ENCODE measurements around the gene GPR78.

Gene GPR78

GRCh38 chr4:8560265-8561047, 19.7 kb upstream of the GPR78 start:
- Mint-ChIP-seq H3K36me3 (ENCODE audit: low read depth) (no peaks in the 10 kb centered on the region), H3K4me3 (no peak overlapping the region), H3K4me1 (peaks cover 6% of the 10 kb centered on the region), H3K27me3 (ENCODE audit: low read depth, poor library complexity) (peaks cover 12% of the 10 kb centered on the region), H3K27ac (no peak overlapping the region), H3K9me3 (no peaks in the 10 kb centered on the region)
- DNase-seq: no peak
- TF ChIP-seq CTCF (IDR thresholded peaks at IDR 0.05): no peak

GRCh38 chr4:8564595-8564994, 15.6 kb upstream of the GPR78 start:
- Mint-ChIP-seq H3K27ac (no peak overlapping the region), H3K9me3 (no peaks in the 10 kb centered on the region), H3K4me3 (no peak overlapping the region), H3K27me3 (ENCODE audit: low read depth, poor library complexity) (peaks cover 32% of the 10 kb centered on the region), H3K36me3 (ENCODE audit: low read depth) (no peaks in the 10 kb centered on the region), H3K4me1 (peaks cover 17% of the 10 kb centered on the region)
- TF ChIP-seq CTCF (IDR thresholded peaks at IDR 0.05): no peak
- DNase-seq: no peak

DNA sequence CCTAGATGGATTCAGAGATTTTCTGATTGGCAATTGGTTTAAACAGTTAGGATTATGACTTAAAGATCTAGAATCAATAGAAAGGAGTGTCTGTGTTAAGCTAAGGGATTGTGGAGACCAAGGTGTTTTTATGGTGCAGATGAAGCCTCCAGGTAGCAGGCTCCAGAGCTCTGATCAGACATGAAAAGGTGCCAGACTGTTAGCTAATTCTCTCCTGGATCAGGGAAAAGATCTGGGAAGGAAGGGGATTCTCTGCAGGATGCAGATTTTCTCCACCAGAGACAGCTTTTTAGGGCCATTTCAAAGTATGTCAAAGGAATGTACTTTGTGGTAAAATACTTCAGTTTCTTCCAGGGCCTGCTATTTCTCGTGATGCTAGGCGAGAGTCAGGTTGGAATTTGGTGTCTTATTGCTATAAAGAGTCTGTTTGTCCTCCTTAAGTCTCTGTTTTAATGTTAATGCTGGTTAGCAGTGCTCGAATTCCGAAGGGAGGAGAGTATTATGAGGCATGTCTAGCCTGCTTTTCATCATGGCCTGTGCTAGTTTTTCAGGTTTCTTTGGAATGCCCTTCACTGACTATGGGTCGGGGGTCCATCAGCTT, 12.0 kb upstream of the GPR78 start:
- Mint-ChIP-seq H3K9me3 (no peaks in the 10 kb centered on the region), H3K36me3 (ENCODE audit: low read depth) (no peaks in the 10 kb centered on the region), H3K27me3 (ENCODE audit: low read depth, poor library complexity) (peaks cover 52% of the 10 kb centered on the region), H3K4me1 (peaks cover 12% of the 10 kb centered on the region), H3K4me3 (no peak overlapping the region), H3K27ac (no peak overlapping the region)
- DNase-seq: no peak
- TF ChIP-seq CTCF (IDR thresholded peaks at IDR 0.05): no peak

DNA sequence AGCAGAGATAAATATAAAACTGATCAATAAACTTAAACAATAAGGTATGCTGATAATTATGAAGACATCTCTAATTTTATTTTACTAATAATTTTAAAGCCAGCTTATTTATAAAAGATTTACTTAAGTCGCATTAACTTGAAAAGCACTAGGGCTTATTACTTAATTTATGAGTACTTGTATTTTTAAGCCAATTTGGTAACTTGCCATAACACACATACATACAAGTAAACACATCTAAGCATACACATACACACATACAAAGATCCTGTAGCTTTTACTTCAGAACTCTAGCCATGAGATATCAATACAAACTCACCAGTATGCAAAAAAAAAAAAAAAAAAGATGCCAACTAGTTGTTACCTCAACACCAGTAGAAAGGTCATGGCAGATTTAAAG, 10.0 kb upstream of the GPR78 start:
- Mint-ChIP-seq H3K27ac (no peak overlapping the region), H3K4me1 (peaks cover 12% of the 10 kb centered on the region), H3K36me3 (ENCODE audit: low read depth) (no peaks in the 10 kb centered on the region), H3K27me3 (ENCODE audit: low read depth, poor library complexity) (peaks cover 59% of the 10 kb centered on the region), H3K9me3 (no peaks in the 10 kb centered on the region), H3K4me3 (no peak overlapping the region)
- no peak for TF ChIP-seq CTCF (IDR thresholded peaks at IDR 0.05)
- no peak for DNase-seq

DNA sequence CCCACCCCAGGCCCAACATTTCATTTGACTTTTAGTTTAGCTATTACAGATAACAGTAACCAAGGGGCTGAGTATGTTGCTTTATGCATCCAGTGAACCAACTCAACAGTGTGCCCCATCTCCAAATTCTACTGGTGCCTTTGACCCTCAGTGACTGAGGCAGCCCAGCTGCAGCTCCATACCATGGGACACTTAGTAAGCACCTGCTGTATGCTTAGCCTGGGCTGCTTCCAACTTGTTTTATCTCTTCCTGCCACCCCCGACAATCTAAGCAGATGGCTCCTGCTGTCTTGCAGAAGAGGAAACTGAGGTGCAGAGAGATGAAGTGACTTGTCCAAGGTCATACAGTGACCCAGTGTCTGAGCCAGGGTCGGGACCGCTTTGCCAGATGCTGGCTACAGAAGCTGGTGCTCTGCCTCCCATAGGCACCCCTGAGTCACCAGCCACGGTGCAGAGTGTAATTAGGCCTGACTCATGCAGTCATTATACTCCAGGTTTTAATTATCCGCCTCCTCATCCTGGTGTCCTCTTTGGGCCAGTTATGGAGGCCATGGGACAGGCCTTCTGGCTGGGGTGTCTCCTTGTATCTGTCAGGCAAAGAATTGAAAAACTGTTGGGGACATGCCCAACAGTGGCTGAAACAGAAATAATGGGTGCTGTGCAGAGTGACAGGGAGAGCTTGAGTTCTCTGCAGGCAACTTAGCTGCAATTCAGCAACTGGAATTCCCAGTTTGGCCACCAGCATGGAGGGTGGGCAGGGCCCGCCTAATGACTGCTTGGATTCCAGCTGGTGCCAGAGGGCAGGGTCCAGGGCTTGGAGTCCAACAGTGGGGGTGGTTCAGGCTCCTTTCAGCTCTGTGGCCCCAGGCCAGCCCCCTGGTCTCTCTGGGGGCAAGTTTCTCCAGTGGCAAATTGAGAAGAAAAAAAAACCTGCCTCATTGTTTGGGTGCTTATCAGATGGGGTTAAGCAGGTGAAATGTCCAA, 8.2 kb upstream of the GPR78 start:
- Mint-ChIP-seq H3K4me1 (peaks cover 9% of the 10 kb centered on the region), H3K36me3 (ENCODE audit: low read depth) (no peaks in the 10 kb centered on the region), H3K27me3 (ENCODE audit: low read depth, poor library complexity) (peaks cover 63% of the 10 kb centered on the region), H3K27ac (no peak overlapping the region), H3K9me3 (no peaks in the 10 kb centered on the region), H3K4me3 (no peak overlapping the region)
- DNase-seq: no peak
- no peak for TF ChIP-seq CTCF (IDR thresholded peaks at IDR 0.05)
